ENCODE data around the gene P4HA2.

- TF ChIP-seq POLR2AphosphoS5 (IDR thresholded peaks at IDR 0.05) (no peak), POLR2A (IDR thresholded peaks at IDR 0.05) (no peak), CTCF (IDR thresholded peaks at IDR 0.05) (no peak), EP300 (IDR thresholded peaks at IDR 0.05) (no peak)
Measured at GRCh38 chr5:132193165-132193694, 34.4 kb downstream of the P4HA2 start.

All from stomach (tissue), 4 donors.